AG04449 (cell line): Measurements from ENCODE around the gene ZPBP2.
A peak's percentile ranks its signal among the peaks of the same experiment; 100 is the strongest.

Source experiments
- CTCF ChIA-PET: fragments of 350-600 bp; formaldehyde crosslinking; extraction: SDS; loops from one replicate; lab custom pipeline; 2021; ENCODE audit warnings: antibody characterized with exemption; lab: Yijun Ruan, JAX
- POLR2A ChIA-PET: fragments of 400-600, 350-600 bp; formaldehyde crosslinking; extraction: SDS; loops from one replicate; lab custom pipeline; 2020; ENCODE audit warnings: antibody characterized with exemption, inconsistent platforms; lab: Yijun Ruan, JAX
- DNase-seq: peaks from one replicate; pipeline ENCODE4 v3.0.0-alpha.2; 2010; ENCODE audit warnings: low read depth, low spot score
- H3K4me3 ChIP-seq: 2 replicates; pipeline ENCODE4 v1.5.1; 2011; ENCODE audit warnings: low read depth, mild to moderate bottlenecking, control low read depth, low read length
- TF ChIP-seq, protein P1 (sequence below): IDR thresholded peaks from one replicate; pipeline ENCODE4 v1.5.1; 2011; ENCODE audit warnings: mild to moderate bottlenecking, moderate library complexity, low read length, control low read depth, inconsistent platforms; ENCODE audit not compliant: insufficient read depth; ENCODE audit errors: missing control alignments

The ZPBP2 gene

GRCh38 chr17:39923836-39924690 lies 56.1 kb downstream of the ZPBP2 start:
- DNase-seq = no peak
- TF ChIP-seq, protein P1, sequence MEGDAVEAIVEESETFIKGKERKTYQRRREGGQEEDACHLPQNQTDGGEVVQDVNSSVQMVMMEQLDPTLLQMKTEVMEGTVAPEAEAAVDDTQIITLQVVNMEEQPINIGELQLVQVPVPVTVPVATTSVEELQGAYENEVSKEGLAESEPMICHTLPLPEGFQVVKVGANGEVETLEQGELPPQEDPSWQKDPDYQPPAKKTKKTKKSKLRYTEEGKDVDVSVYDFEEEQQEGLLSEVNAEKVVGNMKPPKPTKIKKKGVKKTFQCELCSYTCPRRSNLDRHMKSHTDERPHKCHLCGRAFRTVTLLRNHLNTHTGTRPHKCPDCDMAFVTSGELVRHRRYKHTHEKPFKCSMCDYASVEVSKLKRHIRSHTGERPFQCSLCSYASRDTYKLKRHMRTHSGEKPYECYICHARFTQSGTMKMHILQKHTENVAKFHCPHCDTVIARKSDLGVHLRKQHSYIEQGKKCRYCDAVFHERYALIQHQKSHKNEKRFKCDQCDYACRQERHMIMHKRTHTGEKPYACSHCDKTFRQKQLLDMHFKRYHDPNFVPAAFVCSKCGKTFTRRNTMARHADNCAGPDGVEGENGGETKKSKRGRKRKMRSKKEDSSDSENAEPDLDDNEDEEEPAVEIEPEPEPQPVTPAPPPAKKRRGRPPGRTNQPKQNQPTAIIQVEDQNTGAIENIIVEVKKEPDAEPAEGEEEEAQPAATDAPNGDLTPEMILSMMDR = no peak

GRCh38 chr17:39924691-39925055 lies 56.7 kb downstream of the ZPBP2 start:
- H3K4me3 ChIP-seq = no peak overlapping the region
- POLR2A ChIA-PET = interaction anchor here (0.5 kb wide), 1 partner anchor 14 kb away, joined by 4 read pairs; no protein-coding TSS in a partner anchor
- no peak for DNase-seq
- CTCF ChIA-PET = interaction anchor here (1.7 kb wide), 1 partner anchor 56 kb away, joined by 5 read pairs; the partner anchor contains the start of gene PSMD3
- TF ChIP-seq, protein P1 = no peak

More at GRCh38 chr17:39923836-39924690, 56.1 kb downstream of the ZPBP2 start:
- ChIA-PET CTCF (interaction anchor here (1.7 kb wide), 1 partner anchor 56 kb away, joined by 5 read pairs; the partner anchor contains the start of gene PSMD3), POLR2A (no interaction called here)
- no peak overlapping the region for H3K4me3 ChIP-seq

- H3K4me3 ChIP-seq = peak overlapping the region; percentile 82
- ChIA-PET CTCF (interaction anchor here (1.0 to 1.9 kb wide), 4 partner anchors 13 to 55 kb away, joined by 3 to 11 read pairs (median 4); partner anchors contain the start of gene PSMD3), POLR2A (interaction anchor here (0.5 kb wide), 1 partner anchor 13 kb away, joined by 4 read pairs; no protein-coding TSS in a partner anchor)
Measured at GRCh38 chr17:39925282-39926134, 57.5 kb downstream of the ZPBP2 start.

DNA sequence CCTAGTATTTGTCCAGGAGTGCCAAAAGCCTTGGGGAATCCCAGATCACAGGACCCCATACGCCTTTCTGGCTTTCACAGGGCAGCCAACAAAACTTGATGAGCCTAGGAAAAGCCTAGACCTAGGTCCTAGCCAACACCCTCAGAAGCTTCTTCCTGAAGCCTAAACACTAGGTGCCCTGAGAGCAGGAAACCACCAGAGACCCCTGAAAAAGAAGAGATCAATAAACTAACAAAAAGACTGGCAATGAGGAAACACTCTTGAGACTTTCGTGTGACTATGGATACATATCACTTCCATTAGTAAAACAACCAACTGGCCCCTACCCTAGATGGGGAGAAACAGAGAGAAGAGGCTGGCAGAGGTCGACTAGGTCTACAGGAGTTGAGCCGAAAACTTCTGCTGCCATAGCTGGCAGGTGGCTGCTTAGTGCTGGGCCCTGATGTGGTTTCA lies 58.2 kb downstream of the ZPBP2 start:
- peak overlapping the region; percentile 82 for H3K4me3 ChIP-seq
- DNase-seq = no peak
- ChIA-PET CTCF (interaction anchor here (0.6 to 1.9 kb wide), 5 partner anchors 11 to 54 kb away, joined by 3 to 11 read pairs (median 3); partner anchors contain the start of gene PSMD3), POLR2A (no interaction called here)
- TF ChIP-seq, protein P1 = no peak

More at GRCh38 chr17:39925282-39926134, 57.5 kb downstream of the ZPBP2 start:
- DNase-seq = no peak
- TF ChIP-seq, protein P1 = no peak

- peak overlapping the region; percentile 82 for H3K4me3 ChIP-seq
- no peak for DNase-seq
- POLR2A ChIA-PET = no interaction called here
- TF ChIP-seq, protein P1 = no peak
- CTCF ChIA-PET = interaction anchor here (0.6 to 1.9 kb wide), 6 partner anchors 11 to 53 kb away, joined by 3 to 11 read pairs (median 3); partner anchors contain the start of gene PSMD3
Measured at GRCh38 chr17:39926588-39927100, 58.6 kb downstream of the ZPBP2 start.
